SK-N-SH (cell line): ENCODE measurements around the gene BMP4.

Experiments
- TAF1 ChIP-seq: IDR thresholded peaks from 2 replicates; pipeline ENCODE4 v1.6.1; 2012; ENCODE audit warnings: low read depth, mild to moderate bottlenecking, low read length, moderate library complexity, borderline replicate concordance
- TF ChIP-seq, protein P1 (sequence below): fragments of 150-350 bp; IDR thresholded peaks from 2 replicates; pipeline ENCODE4 v1.6.1; 2017; ENCODE audit warnings: antibody characterized with exemption, low read length, low read depth, borderline replicate concordance
- TF ChIP-seq, protein P2 (sequence below): fragments of 200-600 bp; sonication (generic); IDR thresholded peaks from 2 replicates; pipeline ENCODE4 v1.6.1; 2017; ENCODE audit warnings: antibody characterized with exemption, mild to moderate bottlenecking, moderate library complexity

- TF ChIP-seq, protein P1, sequence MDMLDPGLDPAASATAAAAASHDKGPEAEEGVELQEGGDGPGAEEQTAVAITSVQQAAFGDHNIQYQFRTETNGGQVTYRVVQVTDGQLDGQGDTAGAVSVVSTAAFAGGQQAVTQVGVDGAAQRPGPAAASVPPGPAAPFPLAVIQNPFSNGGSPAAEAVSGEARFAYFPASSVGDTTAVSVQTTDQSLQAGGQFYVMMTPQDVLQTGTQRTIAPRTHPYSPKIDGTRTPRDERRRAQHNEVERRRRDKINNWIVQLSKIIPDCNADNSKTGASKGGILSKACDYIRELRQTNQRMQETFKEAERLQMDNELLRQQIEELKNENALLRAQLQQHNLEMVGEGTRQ: no peak
- no peak for TF ChIP-seq TAF1
- TF ChIP-seq, protein P2, sequence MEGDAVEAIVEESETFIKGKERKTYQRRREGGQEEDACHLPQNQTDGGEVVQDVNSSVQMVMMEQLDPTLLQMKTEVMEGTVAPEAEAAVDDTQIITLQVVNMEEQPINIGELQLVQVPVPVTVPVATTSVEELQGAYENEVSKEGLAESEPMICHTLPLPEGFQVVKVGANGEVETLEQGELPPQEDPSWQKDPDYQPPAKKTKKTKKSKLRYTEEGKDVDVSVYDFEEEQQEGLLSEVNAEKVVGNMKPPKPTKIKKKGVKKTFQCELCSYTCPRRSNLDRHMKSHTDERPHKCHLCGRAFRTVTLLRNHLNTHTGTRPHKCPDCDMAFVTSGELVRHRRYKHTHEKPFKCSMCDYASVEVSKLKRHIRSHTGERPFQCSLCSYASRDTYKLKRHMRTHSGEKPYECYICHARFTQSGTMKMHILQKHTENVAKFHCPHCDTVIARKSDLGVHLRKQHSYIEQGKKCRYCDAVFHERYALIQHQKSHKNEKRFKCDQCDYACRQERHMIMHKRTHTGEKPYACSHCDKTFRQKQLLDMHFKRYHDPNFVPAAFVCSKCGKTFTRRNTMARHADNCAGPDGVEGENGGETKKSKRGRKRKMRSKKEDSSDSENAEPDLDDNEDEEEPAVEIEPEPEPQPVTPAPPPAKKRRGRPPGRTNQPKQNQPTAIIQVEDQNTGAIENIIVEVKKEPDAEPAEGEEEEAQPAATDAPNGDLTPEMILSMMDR: no peak
These were observed 56.1 kb downstream of the BMP4 start for GRCh38 chr14:53900499-53900898.
